GM21381 (cell line): ENCODE data around the gene KRTAP12-2.
"Not testable (repeated sequence)": the region's sequence is repeated elsewhere in the genome, so short reads cannot be mapped to it uniquely, and the experiment has no call there.

Experiments
- ATAC-seq: cut with Tn5 transposase; IDR thresholded peaks from one replicate; pipeline ENCODE4 v1.9.1; 2021; ENCODE audit warnings: mild to moderate bottlenecking, moderate library complexity; ENCODE audit not compliant: unreplicated experiment

KRTAP12-2 gene

GRCh38 chr21:44702973-44703730, 36.4 kb upstream of the KRTAP12-2 start:
- ATAC-seq: no peak

- no peak for ATAC-seq
Observed at GRCh38 chr21:44702111-44702972, 35.6 kb upstream of the KRTAP12-2 start.

- no peak for ATAC-seq
Observed at GRCh38 chr21:44701541-44701940, 34.8 kb upstream of the KRTAP12-2 start.

GRCh38 chr21:44701023-44701400, 34.3 kb upstream of the KRTAP12-2 start:
- no peak for ATAC-seq

- ATAC-seq: no peak
Observed at GRCh38 chr21:44700101-44701022, 33.6 kb upstream of the KRTAP12-2 start.

GRCh38 chr21:44699502-44700001, 32.8 kb upstream of the KRTAP12-2 start:
- no peak for ATAC-seq

- no peak for ATAC-seq
Observed at GRCh38 chr21:44697811-44698734, 31.3 kb upstream of the KRTAP12-2 start.

GRCh38 chr21:44697172-44697810, 30.6 kb upstream of the KRTAP12-2 start, which contains the start of gene KRTAP10-12:
Gene KRTAP10-12 (plus strand): TSS chr21:44697172. CDS start chr21:44697202, 30 bp downstream.
- not testable (repeated sequence) for ATAC-seq

GRCh38 chr21:44696572-44696971, 29.8 kb upstream of the KRTAP12-2 start:
- ATAC-seq: no peak

GRCh38 chr21:44695641-44696040, 28.9 kb upstream of the KRTAP12-2 start:
- no peak for ATAC-seq

- no peak for ATAC-seq
Observed at GRCh38 chr21:44695184-44695583, 28.5 kb upstream of the KRTAP12-2 start.

- ATAC-seq: no peak
Observed at GRCh38 chr21:44694776-44695175, 28.0 kb upstream of the KRTAP12-2 start.

GRCh38 chr21:44692798-44693512, 26.2 kb upstream of the KRTAP12-2 start:
- ATAC-seq: no peak

GRCh38 chr21:44691686-44692085, 25.0 kb upstream of the KRTAP12-2 start:
- no peak for ATAC-seq

- ATAC-seq: not testable (repeated sequence)
Observed at GRCh38 chr21:44689740-44690139, 23.0 kb upstream of the KRTAP12-2 start.

GRCh38 chr21:44687671-44688070, 20.9 kb upstream of the KRTAP12-2 start:
- ATAC-seq: no peak

GRCh38 chr21:44686843-44687561, 20.3 kb upstream of the KRTAP12-2 start:
- ATAC-seq: no peak
